Type B pancreatic cell (in vitro differentiated cells): ENCODE data around the gene OR10J5. TPM values are rescaled to one million over a fixed set of nuclear protein-coding genes. Genes with fewer than 3 reads are reported as not detected.

ENCODE experiments used
- DNase-seq: peaks from one replicate; pipeline ENCODE4 v3.0.0; 2021; ENCODE audit warnings: mixed read lengths; ENCODE audit not compliant: unreplicated experiment; ENCODE audit errors: extremely low spot score
- H3K27ac Mint-ChIP-seq: 2 replicates; pipeline ENCODE4 v1.8.0; 2021; ENCODE audit warnings: mild to moderate bottlenecking, mixed read lengths
- H3K27me3 Mint-ChIP-seq: 2 replicates; pipeline ENCODE4 v1.8.0; 2021; ENCODE audit warnings: mixed read lengths
- H3K36me3 Mint-ChIP-seq: 2 replicates; pipeline ENCODE4 v1.8.0; 2021; ENCODE audit warnings: mixed read lengths
- H3K4me1 Mint-ChIP-seq: one replicate; pipeline ENCODE4 v1.8.0; 2021; ENCODE audit warnings: mixed read lengths; ENCODE audit not compliant: unreplicated experiment
- H3K4me3 Mint-ChIP-seq: 2 replicates; pipeline ENCODE4 v1.8.0; 2021; ENCODE audit warnings: mild to moderate bottlenecking, mixed read lengths
- H3K9me3 Mint-ChIP-seq: 2 replicates; pipeline ENCODE4 v1.8.0; 2021; ENCODE audit warnings: mixed read lengths
- total RNA-seq: library from RNA; stranded (reverse); gene quantifications from 2 replicates; pipeline ENCODE4 v1.2.1, GENCODE V29; 2021; ENCODE audit warnings: low replicate concordance
- TF ChIP-seq, protein P1 (sequence below): fragments of 200-600 bp; sonication (generic); conservative IDR thresholded peaks from 2 replicates; pipeline ENCODE4 v1.5.0; 2021; ENCODE audit warnings: antibody characterized with exemption, mild to moderate bottlenecking

OR10J5 gene
- total RNA-seq, 1 donor from 2014 or later, result not detected

DNA sequence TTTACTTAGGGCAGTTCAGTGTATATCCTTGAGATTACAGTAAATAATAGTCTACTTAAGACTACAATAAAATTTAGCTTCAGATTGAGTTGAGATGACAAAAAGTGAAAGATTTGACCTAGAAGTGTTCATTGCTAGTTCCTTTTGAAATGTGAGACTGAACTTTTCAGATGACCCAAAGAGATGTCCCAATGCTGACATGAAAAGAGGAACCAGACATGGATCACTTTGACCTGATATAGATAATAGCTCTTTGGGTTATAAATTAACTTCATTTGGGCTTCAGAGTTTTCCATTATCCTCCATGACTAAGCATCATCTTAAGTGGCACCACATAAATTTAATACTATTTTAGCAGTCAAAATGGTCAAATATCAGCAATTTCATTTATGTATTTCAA is 25.7 kb upstream of the OR10J5 start:
- no peak overlapping the region for H3K4me3 Mint-ChIP-seq
- no peaks in the 10 kb centered on the region for H3K36me3 Mint-ChIP-seq
- TF ChIP-seq, protein P1, sequence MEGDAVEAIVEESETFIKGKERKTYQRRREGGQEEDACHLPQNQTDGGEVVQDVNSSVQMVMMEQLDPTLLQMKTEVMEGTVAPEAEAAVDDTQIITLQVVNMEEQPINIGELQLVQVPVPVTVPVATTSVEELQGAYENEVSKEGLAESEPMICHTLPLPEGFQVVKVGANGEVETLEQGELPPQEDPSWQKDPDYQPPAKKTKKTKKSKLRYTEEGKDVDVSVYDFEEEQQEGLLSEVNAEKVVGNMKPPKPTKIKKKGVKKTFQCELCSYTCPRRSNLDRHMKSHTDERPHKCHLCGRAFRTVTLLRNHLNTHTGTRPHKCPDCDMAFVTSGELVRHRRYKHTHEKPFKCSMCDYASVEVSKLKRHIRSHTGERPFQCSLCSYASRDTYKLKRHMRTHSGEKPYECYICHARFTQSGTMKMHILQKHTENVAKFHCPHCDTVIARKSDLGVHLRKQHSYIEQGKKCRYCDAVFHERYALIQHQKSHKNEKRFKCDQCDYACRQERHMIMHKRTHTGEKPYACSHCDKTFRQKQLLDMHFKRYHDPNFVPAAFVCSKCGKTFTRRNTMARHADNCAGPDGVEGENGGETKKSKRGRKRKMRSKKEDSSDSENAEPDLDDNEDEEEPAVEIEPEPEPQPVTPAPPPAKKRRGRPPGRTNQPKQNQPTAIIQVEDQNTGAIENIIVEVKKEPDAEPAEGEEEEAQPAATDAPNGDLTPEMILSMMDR, result no peak
- no peaks in the 10 kb centered on the region for H3K27me3 Mint-ChIP-seq
- peaks cover 8% of the 10 kb centered on the region for H3K9me3 Mint-ChIP-seq
- no peak for DNase-seq
- H3K27ac Mint-ChIP-seq, result no peak overlapping the region
- no peaks in the 10 kb centered on the region for H3K4me1 Mint-ChIP-seq

DNA sequence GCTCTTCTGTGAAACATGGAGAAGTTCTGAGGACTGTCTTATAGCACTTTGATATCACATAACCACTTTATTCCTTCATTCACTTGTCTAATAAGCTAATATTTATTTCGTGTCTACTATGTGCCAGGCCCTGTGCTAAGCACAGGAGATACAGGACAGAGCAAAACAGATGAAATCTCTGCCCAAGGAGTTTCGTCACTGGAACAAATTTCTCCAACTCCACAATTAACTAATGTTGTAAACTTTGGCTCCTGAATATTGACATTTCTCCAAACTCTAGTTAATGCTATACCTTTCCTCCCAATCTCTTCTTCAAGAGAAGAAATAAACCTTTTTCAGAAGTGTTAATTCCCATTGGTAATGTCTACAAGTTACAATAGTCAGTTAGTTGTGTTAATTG is 24.8 kb upstream of the OR10J5 start:
- Mint-ChIP-seq H3K4me3 (no peak overlapping the region), H3K27ac (no peak overlapping the region), H3K36me3 (no peaks in the 10 kb centered on the region), H3K9me3 (peaks cover 8% of the 10 kb centered on the region), H3K27me3 (no peaks in the 10 kb centered on the region), H3K4me1 (no peaks in the 10 kb centered on the region)
- DNase-seq, result no peak
- TF ChIP-seq, protein P1, result no peak

DNA sequence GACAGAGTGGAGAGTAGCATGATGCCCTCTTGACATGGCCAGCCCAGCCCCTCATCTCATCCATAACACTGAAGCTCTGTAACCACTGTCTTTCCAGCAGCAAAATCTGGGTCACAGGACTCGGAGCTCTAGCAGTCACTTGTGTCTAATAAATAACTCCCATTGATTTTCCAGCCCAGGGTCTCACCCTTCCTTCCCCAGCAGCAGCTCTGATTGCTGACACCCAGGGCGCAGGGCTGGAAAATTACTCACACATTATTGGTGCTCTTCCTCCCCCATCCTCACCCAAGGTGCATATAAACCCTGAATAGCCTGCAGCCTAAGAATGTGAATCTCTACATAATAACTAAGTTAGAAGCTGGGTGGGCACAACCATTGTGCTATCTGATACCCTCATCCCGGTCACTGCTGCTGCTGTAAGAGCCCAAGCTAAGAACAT is 21.1 kb upstream of the OR10J5 start:
- TF ChIP-seq, protein P1, result no peak
- no peaks in the 10 kb centered on the region for H3K36me3 Mint-ChIP-seq
- DNase-seq, result no peak
- H3K9me3 Mint-ChIP-seq, result peaks cover 11% of the 10 kb centered on the region
- no peak overlapping the region for H3K4me3 Mint-ChIP-seq
- no peaks in the 10 kb centered on the region for H3K27me3 Mint-ChIP-seq
- H3K27ac Mint-ChIP-seq, result no peak overlapping the region
- H3K4me1 Mint-ChIP-seq, result no peaks in the 10 kb centered on the region

DNA sequence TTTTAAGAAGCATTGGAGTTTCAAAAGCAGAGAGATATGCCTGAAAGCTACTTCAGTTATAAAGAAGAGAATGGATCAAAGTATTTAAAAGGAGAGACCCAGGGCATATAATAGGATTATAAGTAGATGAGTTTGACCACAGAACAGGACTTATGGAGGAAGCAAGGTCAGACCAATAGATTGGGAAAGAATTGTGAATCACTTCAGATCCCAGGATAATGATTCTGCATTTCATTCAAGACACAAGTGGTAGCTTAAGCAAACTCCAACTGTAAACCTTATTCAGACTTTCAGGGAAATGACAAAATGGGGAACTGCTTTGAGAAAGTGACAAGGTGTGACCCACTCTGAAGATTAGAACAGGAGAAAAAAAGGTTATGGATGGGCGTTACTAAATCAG is 18.9 kb upstream of the OR10J5 start:
- no peak overlapping the region for H3K27ac Mint-ChIP-seq
- no peak overlapping the region for H3K4me3 Mint-ChIP-seq
- H3K36me3 Mint-ChIP-seq, result no peaks in the 10 kb centered on the region
- H3K9me3 Mint-ChIP-seq, result peaks cover 11% of the 10 kb centered on the region
- DNase-seq, result no peak
- no peaks in the 10 kb centered on the region for H3K27me3 Mint-ChIP-seq
- no peaks in the 10 kb centered on the region for H3K4me1 Mint-ChIP-seq
- TF ChIP-seq, protein P1, result no peak

DNA sequence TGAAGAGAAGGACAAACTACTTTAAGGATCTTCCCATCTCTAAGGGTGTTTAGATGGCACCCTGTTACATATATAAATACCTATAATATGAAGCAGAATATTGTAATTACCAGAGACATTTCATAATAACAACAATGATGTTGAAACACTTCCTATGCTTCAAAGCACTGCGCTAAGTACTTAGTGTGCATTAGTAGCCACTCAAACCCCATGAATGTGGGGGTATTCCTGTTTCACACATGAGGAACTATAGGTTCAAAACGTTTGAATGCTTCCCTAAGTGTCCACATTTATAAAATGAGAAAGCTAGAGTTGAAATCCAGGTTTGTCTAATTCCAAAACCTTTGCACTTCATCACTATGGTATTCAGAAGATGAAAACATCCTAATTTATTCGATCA is 18.5 kb upstream of the OR10J5 start:
- Mint-ChIP-seq H3K27me3 (no peaks in the 10 kb centered on the region), H3K4me3 (no peak overlapping the region), H3K4me1 (no peaks in the 10 kb centered on the region), H3K27ac (no peak overlapping the region), H3K9me3 (peaks cover 11% of the 10 kb centered on the region), H3K36me3 (no peaks in the 10 kb centered on the region)
- DNase-seq, result no peak
- TF ChIP-seq, protein P1, result no peak

DNA sequence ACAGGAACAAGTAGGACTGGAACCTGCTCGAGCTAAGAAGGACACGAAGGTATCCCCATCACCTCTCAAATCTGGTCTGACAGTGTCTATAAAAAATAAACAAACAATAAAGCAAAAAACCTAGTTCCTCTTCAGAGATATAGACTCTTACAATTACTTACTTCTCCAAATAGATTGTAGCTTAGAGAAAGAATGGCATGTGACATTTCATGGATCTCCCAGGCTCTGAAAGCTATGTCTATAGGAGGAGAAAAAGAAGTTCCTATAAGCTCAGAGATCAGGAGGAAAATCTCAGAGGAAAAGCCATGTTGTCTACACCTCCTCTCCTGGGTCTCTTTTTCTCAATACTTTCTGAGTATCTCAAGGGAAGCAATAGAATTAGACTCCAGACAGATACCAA is 12.3 kb upstream of the OR10J5 start:
- H3K4me3 Mint-ChIP-seq, result no peak overlapping the region
- no peak overlapping the region for H3K27ac Mint-ChIP-seq
- H3K27me3 Mint-ChIP-seq, result no peaks in the 10 kb centered on the region
- no peaks in the 10 kb centered on the region for H3K4me1 Mint-ChIP-seq
- H3K36me3 Mint-ChIP-seq, result no peaks in the 10 kb centered on the region
- no peak for DNase-seq
- TF ChIP-seq, protein P1, result no peak
- no peaks in the 10 kb centered on the region for H3K9me3 Mint-ChIP-seq
